HG03342 (cell line): ENCODE measurements around the gene MXRA7.
"Not testable (repeated sequence)": the region's sequence is repeated elsewhere in the genome, so short reads cannot be mapped to it uniquely, and the experiment has no call there.

Experiments
- ATAC-seq: cut with Tn5 transposase; IDR thresholded peaks from one replicate; pipeline ENCODE4 v1.9.1; 2021; ENCODE audit warnings: mild to moderate bottlenecking, moderate library complexity; ENCODE audit not compliant: unreplicated experiment

MXRA7 gene

DNA sequence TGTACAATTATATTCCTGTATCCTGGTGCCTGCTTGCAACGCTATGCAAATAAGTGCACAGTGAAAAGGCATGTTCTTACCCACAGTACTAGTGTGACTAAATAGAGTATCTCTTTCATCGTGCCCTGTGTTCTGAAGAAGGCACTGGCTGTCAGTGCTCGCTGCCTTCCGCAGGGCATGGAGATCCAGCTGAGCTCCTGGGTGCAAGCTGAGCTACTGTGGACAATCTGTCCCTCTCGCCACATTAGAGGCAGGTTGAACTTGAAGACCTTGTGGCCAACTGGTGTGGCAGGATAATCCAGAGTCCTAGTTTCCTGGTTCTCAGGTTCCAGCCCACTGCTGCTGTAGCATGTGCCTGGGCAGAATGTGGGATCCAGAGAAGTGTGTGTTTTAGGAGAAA is 65.3 kb downstream of the MXRA7 start:
- ATAC-seq: no peak

DNA sequence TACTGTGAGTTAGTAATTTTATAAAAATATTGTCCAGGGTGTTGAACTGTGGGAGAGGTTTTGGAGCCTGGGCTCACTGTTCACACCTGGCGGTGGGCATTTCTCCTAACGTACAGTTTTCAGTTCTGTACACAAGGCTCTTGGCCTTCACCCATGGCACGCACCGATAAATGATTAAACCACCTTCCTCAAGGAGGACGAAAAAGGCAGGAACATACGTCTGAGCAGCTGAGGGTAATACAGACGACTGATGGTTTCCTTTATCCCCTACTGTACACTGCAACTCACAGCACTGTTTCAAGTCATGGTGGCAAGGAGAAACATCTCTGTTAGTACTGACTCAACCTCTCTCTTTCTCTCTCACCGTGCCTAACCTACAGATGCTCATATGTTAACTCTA is 65.8 kb downstream of the MXRA7 start:
- no peak for ATAC-seq

DNA sequence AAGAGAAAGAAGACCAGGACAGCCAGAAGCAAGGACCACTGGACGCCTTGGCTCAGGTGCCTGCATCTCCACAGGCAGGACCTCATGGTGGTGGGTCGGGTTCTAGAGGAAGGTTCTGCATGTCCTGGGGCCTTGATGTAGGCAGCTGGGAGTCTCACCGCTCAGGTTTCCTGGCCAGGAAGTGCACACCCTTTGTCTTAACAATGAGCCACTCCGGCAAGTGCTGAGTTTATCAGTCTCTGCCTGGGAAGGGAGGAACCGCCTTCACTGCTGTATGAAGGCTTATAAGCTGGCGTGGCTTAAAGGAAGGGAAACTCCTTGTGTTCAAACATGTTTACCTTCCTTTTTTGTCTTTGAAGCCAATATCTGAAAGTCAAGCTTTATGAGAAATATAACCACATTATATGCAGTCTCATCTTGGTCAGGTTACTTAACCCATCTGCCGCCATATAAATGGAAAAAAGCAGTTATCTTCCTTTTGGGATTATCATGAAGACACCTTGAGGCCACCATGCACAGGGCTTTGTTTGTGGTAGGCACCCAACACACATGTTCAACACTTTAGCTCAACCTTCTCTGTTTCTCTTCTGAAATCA is 67.1 kb downstream of the MXRA7 start, which contains the start of gene ST6GALNAC1:
Gene ST6GALNAC1, minus strand, starts transcription at position 205 of the 596 bp plus-strand sequence. Its CDS starts 119 bp downstream, at position 86.
- no peak for ATAC-seq

DNA sequence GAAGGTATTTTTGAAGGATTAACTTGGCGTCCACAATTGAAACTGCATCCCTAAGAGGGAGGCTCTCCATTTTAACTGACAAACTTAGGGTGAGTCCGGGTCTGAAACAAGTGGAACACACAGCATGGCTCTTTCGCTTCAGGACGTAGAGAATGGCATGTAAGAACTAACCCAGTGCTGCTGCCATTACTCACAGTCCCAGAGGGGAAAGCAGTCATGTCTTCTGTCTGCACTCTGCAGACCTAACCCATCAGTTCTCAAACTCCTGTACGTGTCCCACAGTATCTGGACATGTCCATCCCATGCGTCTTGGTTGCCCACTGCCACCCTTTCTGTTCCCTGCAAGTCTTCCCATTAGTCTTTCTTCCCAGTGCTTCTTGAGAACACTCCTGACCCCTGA is 67.8 kb downstream of the MXRA7 start:
- no peak for ATAC-seq

DNA sequence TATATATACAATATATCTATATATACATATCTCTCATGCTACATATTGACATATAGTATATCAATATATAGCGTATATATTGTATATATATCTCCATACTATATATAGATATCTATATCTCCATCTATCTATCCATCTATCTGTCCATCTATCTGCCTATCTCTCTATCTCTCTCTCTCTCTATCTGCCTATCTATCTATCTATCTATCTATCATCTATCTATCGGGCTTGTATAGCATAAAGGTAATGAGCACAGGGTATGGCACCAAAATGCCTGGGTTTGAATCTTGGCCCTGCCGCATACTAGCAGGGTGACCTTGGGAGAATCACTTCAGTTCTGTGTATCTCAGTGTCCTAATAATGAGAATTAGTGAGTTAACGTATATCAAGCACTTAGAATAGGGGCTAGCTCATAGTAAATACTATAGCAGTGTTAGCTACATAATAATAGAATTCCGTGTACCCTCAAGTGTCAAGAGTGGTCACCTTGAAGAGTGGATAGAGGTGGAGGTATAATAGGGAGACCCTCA is 68.7 kb downstream of the MXRA7 start:
- no peak for ATAC-seq

DNA sequence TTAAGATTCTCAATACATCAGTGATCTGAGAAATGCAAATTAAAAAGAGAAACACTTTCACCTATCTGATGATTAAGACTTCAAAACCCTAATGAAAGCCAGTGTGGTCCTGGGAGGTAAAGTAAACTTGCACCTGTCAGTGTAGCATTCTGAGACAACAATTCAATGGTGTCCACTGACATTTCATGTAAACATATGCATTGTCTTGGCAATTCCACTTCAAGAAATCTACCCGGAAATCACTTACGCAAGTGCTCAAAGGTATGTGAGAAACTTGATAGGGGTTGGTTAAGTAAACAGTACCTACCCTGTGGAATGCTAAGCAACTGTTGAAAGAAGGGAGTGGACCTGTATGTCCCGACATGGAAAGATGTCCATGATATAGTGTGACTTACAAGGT is 69.3 kb downstream of the MXRA7 start:
- ATAC-seq: no peak

DNA sequence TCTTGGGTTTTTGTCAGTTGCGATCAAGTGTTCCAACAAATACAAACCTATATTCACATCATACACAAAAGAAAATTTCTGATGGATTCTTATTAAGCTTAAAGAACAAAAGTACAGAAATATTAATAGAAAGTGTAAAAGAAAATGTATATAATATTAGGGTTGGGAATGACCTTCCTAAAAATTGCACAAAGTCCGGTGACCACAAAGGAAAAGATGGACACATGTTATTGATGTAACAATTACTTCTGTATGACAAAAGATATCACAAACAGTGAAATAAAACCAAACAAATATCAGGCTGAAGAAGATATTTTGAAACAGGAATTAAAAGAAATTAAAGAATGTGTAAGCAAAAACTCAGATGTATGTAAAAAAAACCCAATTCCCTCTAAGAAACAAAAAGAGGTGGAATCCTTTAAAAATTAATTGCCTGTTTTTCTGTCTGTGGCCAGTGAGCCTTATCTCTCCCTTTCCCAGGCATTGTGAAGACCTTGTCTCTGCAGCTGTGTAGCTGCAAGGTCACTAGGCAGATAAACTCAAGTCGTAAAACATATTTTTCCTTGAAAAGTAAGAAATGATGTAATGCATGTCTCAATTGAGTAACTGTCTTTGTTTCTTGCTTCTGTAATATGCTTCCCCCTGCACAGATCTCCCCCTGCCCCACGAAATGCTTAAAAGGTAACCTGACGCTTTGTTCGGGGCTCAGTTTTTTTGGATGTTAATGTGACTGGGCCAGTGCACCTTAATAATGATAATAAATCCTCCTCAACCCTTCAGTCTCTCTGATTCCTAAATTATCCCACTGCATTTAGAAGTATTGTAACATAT is 70.0 kb downstream of the MXRA7 start:
- no peak for ATAC-seq

DNA sequence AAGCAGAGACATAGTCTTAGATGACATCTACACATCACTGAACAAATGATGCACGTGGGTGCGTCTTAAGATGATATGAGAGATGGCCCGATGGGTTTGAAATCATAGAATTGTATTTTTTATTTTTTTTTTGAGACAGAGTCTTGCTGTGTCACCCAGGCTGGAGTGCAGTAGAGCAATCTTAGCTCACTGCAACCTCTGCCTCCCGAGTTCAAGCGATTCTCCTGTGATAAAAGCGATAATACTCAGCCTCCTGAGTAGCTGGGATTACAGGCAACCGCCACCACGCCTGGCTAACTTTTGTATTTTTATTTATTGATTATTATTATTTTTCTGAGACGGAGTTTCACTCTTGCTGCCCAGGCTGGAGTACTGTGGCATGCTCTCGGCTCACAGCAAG is 72.5 kb downstream of the MXRA7 start:
- no peak for ATAC-seq

DNA sequence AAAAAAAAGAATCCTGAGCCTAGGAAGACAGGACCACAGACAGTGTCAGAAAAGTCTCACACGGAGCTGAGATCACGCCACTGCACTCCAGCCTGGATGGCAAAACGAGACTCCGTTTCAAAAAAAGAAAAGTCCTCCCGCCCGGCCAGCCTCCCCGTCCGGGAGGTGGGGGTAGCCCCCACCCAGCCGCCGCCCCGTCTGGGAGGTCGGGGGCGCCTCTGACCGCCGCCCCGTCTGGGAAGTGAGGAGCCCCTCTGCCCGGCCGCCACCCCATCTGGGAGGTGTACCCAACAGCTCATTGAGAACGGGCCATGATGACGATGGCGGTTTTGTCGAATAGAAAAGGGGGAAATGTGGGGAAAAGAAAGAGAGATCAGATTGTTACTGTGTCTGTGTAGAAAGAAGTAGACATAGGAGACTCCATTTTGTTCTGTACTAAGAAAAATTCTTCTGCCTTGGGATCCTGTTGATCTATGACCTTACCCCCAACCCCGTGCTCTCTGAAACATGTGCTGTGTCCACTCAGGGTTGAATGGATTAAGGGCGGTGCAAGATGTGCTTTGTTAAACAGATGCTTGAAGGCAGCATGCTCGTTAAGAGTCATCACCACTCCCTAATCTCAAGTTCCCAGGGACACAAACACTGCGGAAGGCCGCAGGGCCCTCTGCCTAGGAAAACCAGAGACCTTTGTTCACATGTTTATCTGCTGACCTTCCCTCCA is 74.1 kb downstream of the MXRA7 start:
- ATAC-seq: not testable (repeated sequence)

DNA sequence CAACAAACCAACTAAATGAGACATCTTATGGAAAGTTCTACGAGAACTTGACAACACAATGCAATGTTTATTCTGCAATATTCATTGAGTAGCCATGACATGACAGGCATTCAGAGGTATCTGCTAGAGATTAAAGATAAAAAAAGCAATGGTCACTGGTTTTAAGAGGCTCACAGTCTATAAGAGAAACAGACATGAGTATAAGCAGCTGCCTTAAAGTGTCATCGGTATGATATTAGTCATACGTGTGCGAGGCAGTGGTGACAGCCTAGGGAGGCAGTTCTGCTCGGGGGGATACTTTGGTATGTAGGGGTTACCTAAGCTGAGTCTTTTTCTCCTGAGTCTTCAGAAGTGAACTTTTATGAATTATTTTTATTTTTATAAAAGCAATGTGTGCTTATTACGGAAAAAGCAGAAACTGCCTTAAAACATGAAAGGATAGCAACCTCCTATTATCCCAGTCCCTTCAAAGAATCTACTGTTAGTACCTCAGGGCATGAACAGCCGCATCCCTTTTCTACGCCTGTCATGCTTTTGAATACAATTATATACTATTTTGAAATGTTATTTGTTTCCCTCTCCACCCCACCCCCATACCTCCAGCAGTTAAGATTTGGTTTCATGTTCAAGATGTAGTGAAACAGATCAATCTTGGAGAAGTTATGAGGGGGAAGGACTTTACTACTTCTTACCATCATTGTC is 75.0 kb downstream of the MXRA7 start:
- ATAC-seq: no peak

DNA sequence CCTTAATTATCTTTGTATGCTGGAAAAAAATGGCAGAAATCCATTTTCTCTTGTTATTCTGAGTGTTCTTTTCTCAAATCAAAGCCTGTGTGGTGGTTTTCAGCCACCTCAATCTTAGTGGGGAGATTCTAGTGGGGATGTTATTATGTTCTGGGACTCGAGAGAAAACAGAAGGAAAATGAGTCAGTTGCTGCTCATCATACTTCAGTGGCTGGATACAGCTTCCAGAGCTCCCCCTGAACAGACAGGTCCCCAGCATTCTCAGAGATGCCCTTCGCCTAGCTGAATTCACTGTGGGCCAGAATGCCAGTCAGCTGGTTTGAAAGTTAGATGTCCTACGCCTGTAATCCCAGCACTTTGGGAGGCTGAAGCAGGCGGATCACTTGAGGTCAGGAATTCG is 75.7 kb downstream of the MXRA7 start:
- ATAC-seq: no peak

DNA sequence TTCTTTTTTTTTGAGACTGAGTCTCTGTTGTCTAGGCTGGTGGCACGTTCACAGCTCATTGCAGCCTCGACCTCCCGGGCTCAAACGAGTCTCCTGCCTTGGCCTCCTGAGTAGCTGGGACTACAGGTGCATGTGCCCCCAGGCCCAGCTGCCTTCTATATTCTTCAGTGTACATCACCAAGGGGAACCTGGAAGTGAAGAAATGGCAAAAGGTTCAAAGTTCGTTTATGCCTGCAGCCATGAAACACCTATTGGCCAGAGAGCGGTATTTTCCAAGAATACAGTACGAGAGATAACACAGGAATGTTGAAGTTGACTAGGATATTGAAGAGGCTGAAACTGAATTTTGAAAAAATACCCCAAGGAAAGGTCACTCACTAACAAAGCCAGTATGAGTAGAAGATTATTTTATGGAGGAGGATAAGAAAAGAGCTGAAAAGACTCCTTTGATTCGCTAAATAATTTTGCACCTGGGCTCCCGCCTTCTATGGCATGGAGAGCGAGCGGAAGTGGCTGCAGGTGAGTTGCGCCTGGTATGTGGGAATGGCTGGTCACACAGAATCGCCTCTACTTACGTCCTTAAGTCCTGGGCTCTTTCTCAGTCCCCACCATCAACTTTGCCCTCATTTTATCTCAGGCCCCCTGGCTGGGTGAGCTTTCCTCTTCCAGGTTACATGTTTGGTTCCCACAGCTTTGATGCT is 77.0 kb downstream of the MXRA7 start:
- no peak for ATAC-seq

DNA sequence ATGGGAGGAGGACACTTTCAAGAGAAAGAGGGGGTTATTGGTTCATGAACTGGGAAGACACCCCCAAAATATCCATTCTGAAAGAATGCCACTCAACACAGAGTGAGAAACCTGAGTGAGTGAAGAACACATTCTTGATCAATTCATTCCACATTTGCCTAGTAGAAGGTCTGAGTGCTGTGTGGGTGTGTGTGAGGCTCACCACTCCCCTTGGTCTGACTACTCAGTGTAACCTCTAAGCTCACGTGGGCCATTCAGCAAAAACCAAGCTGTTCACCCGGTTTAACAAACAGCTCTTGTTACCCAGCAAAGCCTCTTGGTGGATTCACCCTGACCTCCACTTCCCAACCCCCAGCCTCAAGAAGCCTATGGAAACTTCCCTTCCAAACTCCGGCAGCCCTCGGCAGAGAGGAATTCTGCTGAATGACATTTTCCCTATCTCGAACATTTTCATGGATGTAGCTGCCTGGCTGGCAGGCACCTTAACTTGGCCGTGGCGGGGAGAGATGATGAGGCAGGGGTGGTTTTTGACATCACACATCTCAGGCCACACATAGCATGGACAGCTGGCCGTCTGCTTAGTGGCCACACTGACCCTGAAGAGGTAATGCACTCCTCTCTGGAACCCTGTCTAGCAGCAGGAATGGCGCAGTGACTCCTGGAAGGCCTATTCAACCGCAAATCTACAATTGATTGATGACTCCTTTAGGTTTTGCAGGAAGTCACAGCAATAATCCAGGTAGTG is 78.8 kb downstream of the MXRA7 start:
- ATAC-seq: no peak

DNA sequence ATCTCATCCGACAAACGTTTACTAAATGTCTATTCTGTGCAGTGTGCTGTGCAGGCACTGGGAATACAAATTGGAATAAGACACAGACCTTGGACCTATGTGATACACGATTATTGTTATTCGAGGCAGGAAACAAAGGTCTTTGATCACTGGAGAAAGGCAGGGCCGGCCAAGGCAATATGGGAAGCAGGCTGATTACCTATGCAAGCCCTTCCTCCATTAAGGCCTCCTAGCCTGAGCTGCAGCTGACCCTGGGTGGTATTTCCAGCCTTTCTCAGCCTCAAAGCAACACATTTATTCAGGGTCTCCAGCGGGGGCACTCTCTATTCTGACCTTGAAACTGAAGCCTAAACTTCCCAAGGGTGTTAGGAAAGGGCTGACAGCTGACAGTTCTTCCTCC is 80.6 kb downstream of the MXRA7 start:
- no peak for ATAC-seq
